Ovary (tissue), 9 donors: ENCODE data around the gene FUT6. TPM values are rescaled to one million over a fixed set of nuclear protein-coding genes. Genes with fewer than 3 reads are reported as not detected.

ENCODE experiments used
- polyA plus RNA-seq, 2 donors: library from polyadenylated mRNA; stranded (reverse); fragments of 200-250 nt in 1 of 2; fragments of 350-450 nt in 1 of 2; fragmentation: Illumina TruSeq in 1 of 2; extraction: RNeasy Lipid Tissue Mini Kit (QIAGEN cat#74804) in 1 of 2; gene quantifications; one replicate each; pipeline ENCODE4 v1.2.3, GENCODE V29; 2013 to 2014
- total RNA-seq, 7 donors: library from RNA; depleted of rRNA in 2 of 7; stranded (reverse); fragments of >200 nt in 2 of 7; fragmentation: NEBNext Ultra II Directional in 3 of 7; extraction: Animal tissue kit (Norgen Biotek cat#: 25700) in 3 of 7; gene quantifications; one replicate each; pipeline versions ENCODE4 v1.1.0 to v1.2.4, GENCODE V29; 2016 to 2023
- donor health status: DM: no; HTN: no; CAD: no; lungs with moderate emphysema.
- donor health status: DM: no; HTN: no; CAD: no.
- donor health status: Bipolar disorder and iron deficiency.
- donor health status: DM: yes; HTN: yes; CAD: no.
- donor health status: DM: no; HTN: no; CAD: no.
- donor health status: DM: yes; HTN: yes; CAD: no.

Gene FUT6
- total and polyA plus RNA-seq, 9 donors, result 0.11 to 2.6 (median 0.38) TPM; not detected in 5

Other genes with a start within 250 kb of the FUT6 start
- gene SAFB2, start 216.9 kb downstream of the FUT6 start, total RNA-seq, result 100 to 1,000 TPM in 5 of 7 donors, 10 to 100 TPM in 2; 51.3 to 173 (median 109) TPM
- gene SAFB2, start 216.9 kb downstream of the FUT6 start, polyA plus RNA-seq, result 100 to 1,000 TPM in 1 of 2 donors, 10 to 100 TPM in 1; 74.5 to 107 TPM
- 100 to 1,000 TPM in 1 of 7 donors, 10 to 100 TPM in 6; 66.9 to 108 (median 88.7) TPM for gene SAFB, start 216.6 kb downstream of the FUT6 start, total RNA-seq
- 10 to 100 TPM; 64.1 to 72.5 TPM for gene SAFB, start 216.6 kb downstream of the FUT6 start, polyA plus RNA-seq
- gene MICOS13, start 159.2 kb downstream of the FUT6 start, total RNA-seq, result 10 to 100 TPM; 25.7 to 48.7 (median 44.2) TPM
- 10 to 100 TPM in 1 of 2 donors, 1 to 10 TPM in 1; 5.2 to 47.3 TPM for gene MICOS13, start 159.2 kb downstream of the FUT6 start, polyA plus RNA-seq
- gene HSD11B1L, start 158.7 kb downstream of the FUT6 start, total RNA-seq, result 10 to 100 TPM in 2 of 7 donors, 1 to 10 TPM in 5; 3.1 to 20.7 (median 8.5) TPM
- 10 to 100 TPM in 1 of 2 donors, 1 to 10 TPM in 1; 3.5 to 10.6 TPM for gene HSD11B1L, start 158.7 kb downstream of the FUT6 start, polyA plus RNA-seq
- gene RPL36, start 149.4 kb downstream of the FUT6 start, total RNA-seq, result 1,000 to 10,000 TPM; 1,413 to 2,353 (median 1,897) TPM
- gene RPL36, start 149.4 kb downstream of the FUT6 start, polyA plus RNA-seq, result 1,000 to 10,000 TPM in 1 of 2 donors, 100 to 1,000 TPM in 1; 318 to 2,904 TPM
- gene LONP1, start 119.6 kb downstream of the FUT6 start, total RNA-seq, result 10 to 100 TPM; 33.9 to 77.2 (median 56.1) TPM
- gene LONP1, start 119.6 kb downstream of the FUT6 start, polyA plus RNA-seq, result 10 to 100 TPM; 25.5 to 36.5 TPM
- gene CATSPERD, start 119.1 kb downstream of the FUT6 start, total RNA-seq, result 1 to 10 TPM in 1 of 7 donors, under 1 TPM in 1, not detected in 5; 0.67 to 4.5 TPM
- gene CATSPERD, start 119.1 kb downstream of the FUT6 start, polyA plus RNA-seq, result not detected
- gene PRR22, start 55.0 kb downstream of the FUT6 start, total RNA-seq, result 1 to 10 TPM in 5 of 7 donors, under 1 TPM in 2; 0.24 to 3.8 (median 2.3) TPM
- gene PRR22, start 55.0 kb downstream of the FUT6 start, polyA plus RNA-seq, result 1 to 10 TPM in 1 of 2 donors, not detected in 1; 1.6 TPM
- 10 to 100 TPM; 29.3 to 50.1 (median 39.9) TPM for gene DUS3L, start 48.5 kb downstream of the FUT6 start, total RNA-seq
- 10 to 100 TPM in 1 of 2 donors, 1 to 10 TPM in 1; 1.2 to 39.7 TPM for gene DUS3L, start 48.5 kb downstream of the FUT6 start, polyA plus RNA-seq
- gene NRTN, start 34.6 kb downstream of the FUT6 start, total RNA-seq, result 1 to 10 TPM in 2 of 7 donors, under 1 TPM in 2, not detected in 3; 0.38 to 2.8 (median 1.3) TPM
- under 1 TPM in 1 of 2 donors, not detected in 1; 0.11 TPM for gene NRTN, start 34.6 kb downstream of the FUT6 start, polyA plus RNA-seq
- gene FUT3, start 11.7 kb upstream of the FUT6 start, total RNA-seq, result 1 to 10 TPM in 1 of 7 donors, under 1 TPM in 4, not detected in 2; 0.11 to 1.8 (median 0.18) TPM
- under 1 TPM in 1 of 2 donors, not detected in 1; 0.04 TPM for gene FUT3, start 11.7 kb upstream of the FUT6 start, polyA plus RNA-seq
- gene FUT5, start 30.8 kb upstream of the FUT6 start, total RNA-seq, result under 1 TPM in 3 of 7 donors, not detected in 4; 0.15 to 0.23 (median 0.22) TPM
- gene FUT5, start 30.8 kb upstream of the FUT6 start, polyA plus RNA-seq, result not detected
- gene NDUFA11, start 64.1 kb upstream of the FUT6 start, total RNA-seq, result 100 to 1,000 TPM; 169 to 352 (median 203) TPM
- 100 to 1,000 TPM in 1 of 2 donors, 1 to 10 TPM in 1; 3.9 to 315 TPM for gene NDUFA11, start 64.1 kb upstream of the FUT6 start, polyA plus RNA-seq
- gene VMAC, start 65.2 kb upstream of the FUT6 start, total RNA-seq, result 1 to 10 TPM; 5.0 to 8.5 (median 7.0) TPM
- 1 to 10 TPM; 3.4 to 6.4 TPM for gene VMAC, start 65.2 kb upstream of the FUT6 start, polyA plus RNA-seq
- gene CAPS, start 74.6 kb upstream of the FUT6 start, total RNA-seq, result 100 to 1,000 TPM in 1 of 7 donors, 10 to 100 TPM in 5, 1 to 10 TPM in 1; 7.0 to 313 (median 35.8) TPM
- 10 to 100 TPM in 1 of 2 donors, 1 to 10 TPM in 1; 1.7 to 12.4 TPM for gene CAPS, start 74.6 kb upstream of the FUT6 start, polyA plus RNA-seq
- gene RANBP3, start 138.4 kb upstream of the FUT6 start, total RNA-seq, result 10 to 100 TPM; 56.2 to 88.4 (median 67.9) TPM
- 10 to 100 TPM; 54.0 to 72.9 TPM for gene RANBP3, start 138.4 kb upstream of the FUT6 start, polyA plus RNA-seq